Activated gamma-delta T cell treated with anti-CD3 and anti-CD28 coated beads, Interleukin-2, amount 50 U/mL, for 16 hours (primary cell): ENCODE data around the gene CHD3.
A peak's percentile ranks its signal among the peaks of the same experiment; 100 is the strongest.
"Not testable (repeated sequence)": the region's sequence is repeated elsewhere in the genome, so short reads cannot be mapped to it uniquely, and the experiment has no call there.

Source experiments
- DNase-seq: peaks from one replicate; pipeline ENCODE4 v3.0.0-alpha.2; 2020; ENCODE audit warnings: low read depth

Gene CHD3

DNA sequence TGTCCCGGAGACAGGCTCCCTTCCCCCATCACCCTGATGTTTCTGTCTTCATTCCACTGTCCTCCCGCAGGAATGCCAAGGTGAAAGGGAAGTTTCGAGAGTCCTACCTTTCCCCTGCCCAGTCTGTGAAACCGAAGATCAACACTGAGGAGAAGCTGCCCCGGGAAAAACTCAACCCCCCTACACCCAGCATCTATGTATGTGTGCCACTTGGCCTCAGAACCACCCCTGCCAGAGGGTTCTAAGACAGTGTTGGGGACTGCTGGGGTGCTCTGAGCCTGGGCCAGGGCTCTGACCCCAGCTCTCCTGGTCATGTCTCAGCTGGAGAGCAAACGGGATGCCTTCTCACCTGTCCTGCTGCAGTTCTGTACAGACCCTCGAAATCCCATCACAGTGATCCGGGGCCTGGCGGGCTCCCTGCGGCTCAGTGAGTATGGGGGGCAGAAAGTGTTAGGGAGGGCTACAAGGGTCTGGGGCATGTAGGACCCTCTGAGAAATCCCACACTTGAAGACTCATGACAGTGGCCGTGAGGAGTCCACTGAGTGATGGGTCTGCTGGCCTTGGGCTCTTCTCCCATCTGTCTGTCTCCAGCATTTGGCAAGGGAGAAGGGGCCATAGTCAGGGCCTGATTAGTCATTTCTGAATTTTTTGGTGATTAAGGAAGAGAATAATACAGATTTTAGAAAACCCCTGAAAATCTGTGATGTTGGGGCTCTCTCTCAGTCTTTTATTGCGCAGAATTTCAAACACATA lies 38.7 kb upstream of the CHD3 start:
- no peak for DNase-seq

DNA sequence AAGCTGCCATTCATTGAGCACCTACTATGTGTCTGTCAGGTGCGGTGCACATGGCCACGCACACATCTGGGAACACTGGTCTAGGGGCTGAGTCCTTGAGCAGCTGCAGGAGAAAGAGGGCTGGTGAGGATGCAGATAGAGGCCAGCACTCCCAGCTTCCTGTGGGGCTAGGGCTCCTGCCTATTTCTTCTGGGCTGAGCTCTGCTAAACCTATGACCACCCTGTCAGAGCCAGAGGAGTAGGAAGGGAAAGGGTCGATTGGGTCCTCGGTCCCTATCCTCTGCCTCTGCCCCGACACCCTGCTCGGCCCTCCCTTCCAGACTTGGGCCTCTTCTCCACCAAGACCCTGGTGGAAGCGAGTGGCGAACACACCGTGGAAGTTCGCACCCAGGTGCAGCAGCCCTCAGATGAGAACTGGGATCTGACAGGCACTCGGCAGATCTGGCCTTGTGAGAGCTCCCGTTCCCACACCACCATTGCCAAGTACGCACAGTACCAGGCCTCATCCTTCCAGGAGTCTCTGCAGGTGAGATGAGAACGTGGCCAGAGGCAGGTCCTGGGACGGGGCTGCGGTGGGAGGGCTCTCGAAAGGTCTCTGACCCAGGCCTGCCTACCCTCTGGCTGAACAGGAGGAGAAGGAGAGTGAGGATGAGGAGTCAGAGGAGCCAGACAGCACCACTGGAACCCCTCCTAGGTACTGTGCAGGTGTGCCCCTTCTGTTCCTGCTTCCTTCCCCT lies 37.7 kb upstream of the CHD3 start:
- no peak for DNase-seq

DNA sequence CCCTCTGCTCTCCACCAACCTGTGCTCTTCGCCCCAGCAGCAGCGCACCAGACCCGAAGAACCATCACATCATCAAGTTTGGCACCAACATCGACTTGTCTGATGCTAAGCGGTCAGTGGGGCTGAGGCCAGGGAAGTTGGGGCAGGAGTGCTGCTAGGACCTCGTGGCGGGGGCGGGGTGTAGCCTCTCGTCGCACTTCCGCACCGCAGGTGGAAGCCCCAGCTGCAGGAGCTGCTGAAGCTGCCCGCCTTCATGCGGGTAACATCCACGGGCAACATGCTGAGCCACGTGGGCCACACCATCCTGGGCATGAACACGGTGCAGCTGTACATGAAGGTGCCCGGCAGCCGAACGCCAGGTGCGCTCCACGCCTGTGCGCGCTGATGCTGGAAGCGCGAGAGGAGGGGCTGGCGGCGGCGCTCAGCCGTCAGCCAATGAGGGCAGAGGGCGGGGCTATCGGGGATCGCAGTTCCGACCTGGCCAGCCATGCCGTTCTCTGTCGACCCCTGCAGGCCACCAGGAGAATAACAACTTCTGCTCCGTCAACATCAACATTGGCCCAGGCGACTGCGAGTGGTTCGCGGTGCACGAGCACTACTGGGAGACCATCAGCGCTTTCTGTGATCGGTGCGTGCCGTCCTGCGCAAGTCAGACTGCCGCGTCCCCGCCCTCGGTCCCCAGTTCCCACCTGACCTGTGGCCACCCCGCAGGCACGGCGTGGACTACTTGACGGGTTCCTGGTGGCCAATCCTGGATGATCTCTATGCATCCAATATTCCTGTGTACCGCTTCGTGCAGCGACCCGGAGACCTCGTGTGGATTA lies 36.9 kb upstream of the CHD3 start:
- DNase-seq, result peak; percentile 89

DNA sequence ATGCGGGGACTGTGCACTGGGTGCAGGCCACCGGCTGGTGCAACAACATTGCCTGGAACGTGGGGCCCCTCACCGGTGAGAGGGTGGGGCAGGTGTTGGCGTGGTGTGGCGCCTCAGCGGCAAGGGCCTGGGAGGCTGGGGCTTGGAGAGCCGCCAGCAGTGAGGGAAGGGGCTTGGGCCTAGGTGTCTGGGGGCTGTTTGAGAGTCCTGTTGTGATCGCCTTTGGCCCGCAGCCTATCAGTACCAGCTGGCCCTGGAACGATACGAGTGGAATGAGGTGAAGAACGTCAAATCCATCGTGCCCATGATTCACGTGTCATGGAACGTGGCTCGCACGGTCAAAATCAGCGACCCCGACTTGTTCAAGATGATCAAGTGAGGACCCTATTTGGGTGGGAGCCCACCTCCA lies 36.3 kb upstream of the CHD3 start:
- DNase-seq, result no peak

DNA sequence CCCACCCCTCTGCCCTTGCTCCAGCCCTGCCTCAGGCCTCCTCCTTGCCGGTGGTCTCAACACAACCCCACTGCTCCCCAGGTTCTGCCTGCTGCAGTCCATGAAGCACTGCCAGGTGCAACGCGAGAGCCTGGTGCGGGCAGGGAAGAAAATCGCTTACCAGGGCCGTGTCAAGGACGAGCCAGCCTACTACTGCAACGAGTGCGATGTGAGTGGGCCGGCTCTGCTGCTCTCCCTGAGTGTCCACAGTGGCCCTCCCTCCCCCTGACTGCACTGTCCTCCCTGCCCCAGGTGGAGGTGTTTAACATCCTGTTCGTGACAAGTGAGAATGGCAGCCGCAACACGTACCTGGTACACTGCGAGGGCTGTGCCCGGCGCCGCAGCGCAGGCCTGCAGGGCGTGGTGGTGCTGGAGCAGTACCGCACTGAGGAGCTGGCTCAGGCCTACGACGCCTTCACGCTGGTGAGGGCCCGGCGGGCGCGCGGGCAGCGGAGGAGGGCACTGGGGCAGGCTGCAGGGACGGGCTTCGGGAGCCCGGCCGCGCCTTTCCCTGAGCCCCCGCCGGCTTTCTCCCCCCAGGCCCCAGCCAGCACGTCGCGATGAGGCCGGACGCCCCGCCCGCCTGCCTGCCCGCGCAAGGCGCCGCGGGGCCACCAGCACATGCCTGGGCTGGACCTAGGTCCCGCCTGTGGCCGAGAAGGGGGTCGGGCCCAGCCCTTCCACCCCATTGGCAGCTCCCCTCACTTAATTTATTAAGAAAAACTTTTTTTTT lies 35.5 kb upstream of the CHD3 start:
- no peak for DNase-seq

DNA sequence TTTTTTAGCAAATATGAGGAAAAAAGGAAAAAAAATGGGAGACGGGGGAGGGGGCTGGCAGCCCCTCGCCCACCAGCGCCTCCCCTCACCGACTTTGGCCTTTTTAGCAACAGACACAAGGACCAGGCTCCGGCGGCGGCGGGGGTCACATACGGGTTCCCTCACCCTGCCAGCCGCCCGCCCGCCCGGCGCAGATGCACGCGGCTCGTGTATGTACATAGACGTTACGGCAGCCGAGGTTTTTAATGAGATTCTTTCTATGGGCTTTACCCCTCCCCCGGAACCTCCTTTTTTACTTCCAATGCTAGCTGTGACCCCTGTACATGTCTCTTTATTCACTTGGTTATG lies 34.9 kb upstream of the CHD3 start:
- no peak for DNase-seq

DNA sequence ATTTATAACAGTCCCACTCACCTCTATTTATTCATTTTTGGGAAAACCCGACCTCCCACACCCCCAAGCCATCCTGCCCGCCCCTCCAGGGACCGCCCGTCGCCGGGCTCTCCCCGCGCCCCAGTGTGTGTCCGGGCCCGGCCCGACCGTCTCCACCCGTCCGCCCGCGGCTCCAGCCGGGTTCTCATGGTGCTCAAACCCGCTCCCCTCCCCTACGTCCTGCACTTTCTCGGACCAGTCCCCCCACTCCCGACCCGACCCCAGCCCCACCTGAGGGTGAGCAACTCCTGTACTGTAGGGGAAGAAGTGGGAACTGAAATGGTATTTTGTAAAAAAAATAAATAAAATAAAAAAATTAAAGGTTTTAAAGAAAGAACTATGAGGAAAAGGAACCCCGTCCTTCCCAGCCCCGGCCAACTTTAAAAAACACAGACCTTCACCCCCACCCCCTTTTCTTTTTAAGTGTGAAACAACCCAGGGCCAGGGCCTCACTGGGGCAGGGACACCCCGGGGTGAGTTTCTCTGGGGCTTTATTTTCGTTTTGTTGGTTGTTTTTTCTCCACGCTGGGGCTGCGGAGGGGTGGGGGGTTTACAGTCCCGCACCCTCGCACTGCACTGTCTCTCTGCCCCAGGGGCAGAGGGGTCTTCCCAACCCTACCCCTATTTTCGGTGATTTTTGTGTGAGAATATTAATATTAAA lies 34.4 kb upstream of the CHD3 start:
- no peak for DNase-seq

DNA sequence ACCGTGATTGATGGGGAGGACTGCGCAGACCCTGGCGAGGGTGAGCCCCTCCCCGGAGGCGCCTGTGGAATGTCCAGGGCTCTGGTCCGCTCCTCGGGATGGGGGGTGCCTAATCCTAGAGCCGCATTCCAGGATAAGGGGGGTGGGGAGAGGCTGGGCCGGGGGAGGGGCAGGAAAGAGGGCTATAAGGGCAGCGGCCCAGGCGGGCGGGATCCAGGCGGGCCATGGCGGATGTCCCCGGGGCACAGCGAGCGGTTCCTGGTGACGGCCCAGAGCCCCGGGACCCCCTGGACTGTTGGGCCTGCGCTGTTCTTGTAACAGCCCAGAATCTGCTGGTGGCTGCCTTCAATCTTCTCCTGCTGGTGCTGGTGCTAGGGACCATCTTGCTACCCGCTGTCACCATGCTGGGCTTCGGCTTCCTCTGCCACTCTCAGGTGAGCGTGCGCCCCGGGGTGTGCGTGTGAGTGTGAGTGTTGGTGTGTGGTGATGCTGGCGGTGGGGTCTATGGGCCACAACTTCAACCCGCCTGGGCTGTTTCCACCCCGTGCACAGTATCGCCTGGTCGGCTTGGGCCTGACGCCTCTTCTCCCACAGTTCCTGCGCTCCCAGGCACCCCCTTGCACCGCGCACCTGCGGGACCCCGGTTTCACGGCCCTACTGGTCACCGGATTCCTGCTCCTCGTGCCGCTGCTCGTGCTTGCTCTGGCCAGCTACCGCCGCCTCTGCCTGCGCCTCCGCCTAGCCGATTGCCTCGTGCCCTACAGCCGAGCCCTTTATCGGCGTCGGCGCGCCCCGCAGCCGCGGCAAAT lies 33.5 kb upstream of the CHD3 start, which contains the start of gene TMEM88:
TSS of gene TMEM88 (plus strand) at position 216 of the 809 bp plus-strand sequence. CDS start at position 225, 9 bp downstream.
- DNase-seq, result no peak

DNA sequence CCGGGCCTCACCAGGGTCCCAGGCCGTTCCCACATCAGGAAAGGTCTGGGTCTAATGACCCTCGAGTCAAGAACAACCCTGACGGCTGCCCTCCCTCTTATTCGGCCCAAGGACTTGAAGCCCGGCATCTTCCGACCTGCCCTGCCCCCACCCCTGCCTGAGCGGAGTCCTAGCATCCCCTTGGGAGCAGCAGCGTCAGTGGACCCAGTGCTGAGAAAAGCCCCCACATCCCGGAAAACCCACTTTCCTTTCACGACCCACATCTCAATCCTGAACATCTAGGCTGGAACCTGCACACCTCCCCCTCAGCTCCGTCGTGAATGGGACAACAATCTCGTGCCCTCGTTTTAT lies 33.0 kb upstream of the CHD3 start:
- no peak for DNase-seq

DNA sequence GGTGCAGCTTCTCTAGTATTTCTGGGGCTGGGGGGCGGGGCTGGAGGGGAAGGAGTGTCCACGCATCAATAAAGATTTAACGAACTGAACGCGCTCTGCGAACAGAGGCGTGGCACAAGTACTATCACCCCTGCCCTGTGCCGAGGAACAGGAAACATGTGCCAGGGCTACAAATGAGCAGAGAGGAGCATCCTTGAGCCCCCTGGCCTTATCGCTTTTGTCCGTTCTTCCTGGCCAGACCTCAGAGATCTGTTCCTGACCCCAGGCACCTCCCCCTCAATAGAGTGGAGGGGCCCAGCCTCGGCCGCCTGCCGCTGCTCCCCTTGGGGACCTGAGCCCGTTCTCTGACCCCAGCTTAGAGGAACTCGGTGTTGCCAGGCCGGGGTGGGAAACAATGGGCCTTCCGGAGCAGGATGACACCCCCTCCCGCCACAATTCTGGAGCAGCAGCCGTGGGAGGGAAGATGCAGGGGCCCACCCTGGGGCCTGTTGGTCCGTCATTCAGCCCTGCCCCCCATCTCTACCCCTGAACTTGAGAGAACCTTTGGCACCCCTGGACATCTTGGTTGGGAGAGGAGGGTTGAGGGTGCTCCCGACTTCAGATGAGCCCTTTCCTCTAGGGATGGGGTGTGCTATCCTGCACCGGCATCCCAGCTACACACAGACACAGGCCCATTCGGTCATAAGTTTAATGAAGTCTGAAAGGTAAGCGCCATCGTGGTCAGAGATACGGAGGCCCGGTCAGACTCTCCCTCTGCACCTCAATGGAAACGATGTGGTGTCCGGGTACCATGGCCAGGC lies 32.4 kb upstream of the CHD3 start:
- no peak for DNase-seq

DNA sequence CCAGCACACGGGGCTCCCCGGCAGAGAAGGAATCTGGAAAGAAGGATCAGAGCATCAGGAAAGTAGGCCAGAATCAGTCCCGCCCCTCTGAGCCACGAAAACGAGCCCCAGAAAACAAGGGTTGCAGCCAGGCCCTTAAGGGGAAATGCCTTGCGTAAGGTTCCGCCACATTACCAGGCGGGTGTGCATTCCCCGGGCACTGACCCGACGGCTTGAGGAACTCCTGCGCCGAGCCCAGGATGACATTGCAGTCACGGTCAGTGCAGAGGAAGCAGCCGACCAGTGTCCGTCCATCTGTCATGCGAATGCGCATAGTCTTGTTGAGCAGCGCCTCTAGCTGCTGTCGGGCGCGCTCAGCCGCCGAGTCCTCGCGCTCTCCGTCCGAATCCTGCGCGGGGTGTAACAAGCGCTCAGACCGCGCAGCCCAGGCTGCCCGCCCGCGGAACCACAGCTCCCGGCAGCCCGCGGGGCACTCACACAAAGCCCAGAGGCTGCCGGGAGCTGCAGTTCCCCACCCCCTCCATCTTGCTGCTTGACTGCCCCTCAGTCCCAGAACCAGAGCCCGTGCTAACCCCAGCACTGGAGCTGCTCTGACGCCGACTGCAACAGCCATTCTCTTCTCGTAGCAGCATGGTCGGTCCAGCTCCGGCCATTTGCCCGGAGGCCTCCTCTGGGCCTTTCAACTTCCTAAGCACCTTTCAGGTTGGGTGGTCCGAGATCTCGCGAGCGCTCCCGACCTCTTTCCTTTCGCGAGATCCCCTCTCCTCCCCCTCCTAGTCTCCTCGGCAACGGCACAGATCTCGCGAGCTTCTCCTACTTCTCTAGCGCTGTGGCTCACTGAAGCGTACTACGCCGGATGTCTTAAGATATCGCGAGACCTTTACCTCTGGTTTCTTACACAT lies 31.5 kb upstream of the CHD3 start, which contains the start of gene NAA38:
TSS of gene NAA38 (minus strand) at position 749 of the 902 bp plus-strand sequence. CDS start at position 653, 96 bp downstream.
- DNase-seq, result peak; percentile 91

DNA sequence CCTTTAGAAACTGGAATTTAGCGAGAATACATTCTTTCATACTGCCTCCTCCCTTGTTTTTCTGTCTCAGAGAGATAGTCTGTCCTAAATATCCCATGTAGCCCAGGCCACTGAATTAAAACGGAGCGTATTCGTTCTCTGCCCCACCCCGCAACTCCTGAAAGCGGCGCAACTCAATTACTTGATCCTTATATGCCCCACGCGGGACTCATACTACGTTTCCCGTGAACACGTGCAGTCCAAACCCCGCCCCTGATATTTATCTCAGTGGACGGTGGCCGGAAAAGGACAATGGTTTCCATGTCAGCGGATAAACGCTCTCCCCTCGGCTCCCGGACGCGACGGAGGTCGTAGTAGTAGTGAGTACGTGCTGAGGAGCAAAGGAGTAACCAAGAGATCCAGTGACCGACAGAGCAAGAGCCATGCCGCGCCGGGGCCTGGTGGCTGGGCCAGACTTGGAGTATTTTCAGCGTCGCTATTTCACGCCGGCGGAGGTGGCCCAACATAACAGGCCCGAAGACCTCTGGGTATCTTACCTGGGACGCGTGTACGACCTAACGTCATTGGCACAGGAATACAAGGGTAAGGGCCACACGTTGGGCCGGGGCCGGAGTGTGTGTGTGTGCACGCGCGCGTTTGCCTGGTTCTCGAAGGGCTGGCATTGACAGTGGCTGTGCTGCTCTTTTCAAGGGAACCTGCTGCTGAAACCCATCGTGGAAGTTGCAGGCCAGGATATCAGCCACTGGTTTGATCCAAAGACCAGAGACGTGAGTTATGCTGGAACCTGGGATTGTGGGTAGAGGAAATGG lies 30.7 kb upstream of the CHD3 start, which contains the start of gene CYB5D1:
TSS of gene CYB5D1 (plus strand) at position 291 of the 809 bp plus-strand sequence. CDS start at position 423, 132 bp downstream.
- peak; percentile 82 for DNase-seq

DNA sequence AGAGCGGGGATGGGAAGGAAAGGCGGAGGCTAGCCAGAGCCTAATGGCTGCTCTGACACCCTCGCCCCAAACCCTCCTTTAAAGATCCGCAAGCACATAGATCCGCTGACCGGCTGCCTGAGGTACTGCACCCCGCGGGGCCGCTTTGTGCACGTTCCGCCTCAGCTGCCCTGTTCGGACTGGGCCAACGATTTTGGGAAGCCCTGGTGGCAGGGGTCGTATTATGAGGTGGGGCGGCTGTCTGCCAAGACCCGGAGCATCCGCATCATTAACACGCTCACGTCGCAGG lies 30.1 kb upstream of the CHD3 start:
- no peak for DNase-seq

DNA sequence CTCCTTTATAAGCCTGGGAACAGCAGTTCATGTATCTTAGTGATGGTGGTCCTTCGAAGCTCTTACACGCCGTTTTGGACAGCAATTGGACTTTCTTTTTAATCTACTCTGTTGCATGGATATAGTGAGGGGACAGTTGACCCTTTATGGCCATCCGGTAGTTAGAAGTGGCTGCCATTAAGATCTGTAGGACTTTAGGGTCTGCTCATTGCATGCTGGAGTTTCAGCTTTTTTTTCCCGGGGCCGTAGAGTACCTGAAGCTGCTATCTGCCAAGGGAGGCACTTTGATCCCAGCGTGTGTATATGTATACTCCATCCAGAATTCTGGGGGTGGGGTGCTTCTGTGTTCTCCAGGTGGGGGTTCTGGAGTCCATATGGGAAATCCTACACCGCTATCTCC lies 29.6 kb upstream of the CHD3 start:
- no peak for DNase-seq

DNA sequence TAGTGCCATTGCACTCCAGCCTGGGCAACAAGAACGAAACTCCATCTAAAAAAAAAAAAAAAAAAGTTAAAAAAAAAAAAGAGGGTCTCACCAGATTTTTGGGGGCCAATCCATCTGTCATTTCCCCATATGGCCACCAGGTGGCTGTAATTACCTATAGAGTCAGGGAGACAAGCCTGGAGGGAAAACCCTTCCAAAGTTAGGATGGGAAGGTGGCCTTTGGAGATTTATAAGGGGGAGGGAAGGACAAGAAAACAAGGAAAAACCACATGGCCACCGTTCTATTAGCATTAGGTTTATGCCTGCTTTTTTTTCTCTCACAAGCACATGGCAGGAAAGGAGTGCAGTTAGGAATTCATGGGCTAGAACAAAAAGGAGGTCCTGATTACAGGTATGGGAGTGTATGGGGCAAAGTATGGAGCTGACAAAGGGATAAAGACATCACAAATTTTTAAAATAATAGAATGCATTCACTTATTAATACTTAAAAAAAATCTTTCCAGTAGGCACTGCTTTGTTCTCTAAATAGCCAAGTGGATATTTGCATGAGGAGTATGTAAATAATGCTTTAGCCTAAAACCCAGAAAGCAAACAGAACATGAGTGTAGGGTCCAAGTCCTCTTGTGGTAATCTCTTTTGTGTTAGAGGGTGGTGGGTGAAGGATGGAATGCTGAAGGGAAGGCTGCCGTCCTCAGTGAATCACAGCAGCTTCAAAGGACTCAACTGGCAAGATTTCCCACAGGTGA lies 25.7 kb upstream of the CHD3 start:
- DNase-seq, result no peak

DNA sequence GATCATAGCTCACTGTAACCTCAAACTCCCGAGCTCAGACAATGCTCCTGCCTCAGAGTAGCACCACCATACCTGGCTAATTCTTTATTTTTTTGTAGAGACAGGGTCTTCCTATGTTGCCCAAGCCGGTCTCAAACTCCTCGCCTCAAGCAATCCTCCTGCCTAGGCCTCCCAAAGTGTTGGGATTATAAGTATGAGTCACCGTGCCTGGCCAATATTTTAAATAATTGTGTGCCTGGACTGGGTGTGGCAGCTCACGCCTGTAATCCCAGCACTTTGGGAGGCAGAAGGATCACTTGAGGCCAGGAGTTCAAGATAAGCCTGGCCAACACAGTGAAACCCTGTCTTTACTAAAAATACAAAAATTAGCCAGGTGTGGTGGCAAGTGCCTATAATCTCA lies 24.2 kb upstream of the CHD3 start:
- DNase-seq, result not testable (repeated sequence)
